Measurements from ENCODE around the gene LIN9.
A peak's percentile ranks its signal among the peaks of the same experiment; 100 is the strongest.

Gene LIN9, protein sequence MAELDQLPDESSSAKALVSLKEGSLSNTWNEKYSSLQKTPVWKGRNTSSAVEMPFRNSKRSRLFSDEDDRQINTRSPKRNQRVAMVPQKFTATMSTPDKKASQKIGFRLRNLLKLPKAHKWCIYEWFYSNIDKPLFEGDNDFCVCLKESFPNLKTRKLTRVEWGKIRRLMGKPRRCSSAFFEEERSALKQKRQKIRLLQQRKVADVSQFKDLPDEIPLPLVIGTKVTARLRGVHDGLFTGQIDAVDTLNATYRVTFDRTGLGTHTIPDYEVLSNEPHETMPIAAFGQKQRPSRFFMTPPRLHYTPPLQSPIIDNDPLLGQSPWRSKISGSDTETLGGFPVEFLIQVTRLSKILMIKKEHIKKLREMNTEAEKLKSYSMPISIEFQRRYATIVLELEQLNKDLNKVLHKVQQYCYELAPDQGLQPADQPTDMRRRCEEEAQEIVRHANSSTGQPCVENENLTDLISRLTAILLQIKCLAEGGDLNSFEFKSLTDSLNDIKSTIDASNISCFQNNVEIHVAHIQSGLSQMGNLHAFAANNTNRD

DNA sequence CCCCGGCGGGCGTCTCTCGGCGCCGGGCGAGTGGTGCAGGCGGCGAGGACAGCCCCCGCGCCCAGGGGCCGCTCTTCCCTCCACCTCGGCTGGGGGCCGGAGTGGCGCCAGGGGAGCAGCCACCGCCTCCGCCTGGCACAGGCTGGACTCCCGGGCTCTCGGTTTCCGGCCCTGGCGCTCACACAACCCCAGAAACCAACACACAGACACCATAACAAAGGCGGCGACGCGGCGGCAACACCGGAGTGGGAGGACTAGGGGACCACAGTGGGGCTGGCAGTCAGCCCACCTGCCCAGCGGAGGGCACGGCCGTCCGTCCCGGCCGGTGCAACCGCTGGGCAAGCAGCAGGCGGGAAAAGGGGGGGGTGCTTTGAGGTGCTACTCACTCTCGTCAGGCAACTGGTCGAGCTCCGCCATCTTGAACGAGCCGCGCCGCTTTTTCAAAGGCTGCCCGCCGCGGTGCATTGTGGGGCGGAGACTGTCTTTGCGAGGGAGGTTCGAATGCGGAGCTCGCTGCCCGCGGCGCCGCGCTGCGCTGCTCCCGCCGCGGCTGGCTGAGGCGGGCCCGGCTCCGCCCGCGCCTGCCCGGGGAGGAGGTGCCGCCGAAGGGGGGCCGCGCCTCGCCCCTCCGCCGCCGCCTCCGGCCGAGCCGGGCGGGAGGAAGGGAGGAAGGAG, at the start of gene LIN9:
Gene LIN9, minus strand, starts transcription at position 442 of the 675 bp plus-strand sequence. Its CDS starts 25 bp downstream, at position 417.
- Histone ChIP-seq H3K27me3 (ENCODE audit: insufficient read depth, poor library complexity, severe bottlenecking) (no peaks in the 10 kb centered on the region), H3K4me3 (ENCODE audit: severe bottlenecking) (peak within 1 kb of the TSS; percentile 84), H3K36me3 (ENCODE audit: low read depth) (no peaks in the 10 kb centered on the region), H3K4me1 (ENCODE audit: insufficient read depth, poor library complexity, severe bottlenecking) (peaks cover 6% of the 10 kb centered on the region), H3K27ac (ENCODE audit: poor library complexity, severe bottlenecking) (peak within 1 kb of the TSS; percentile 58), H3K9me3 (ENCODE audit: severe bottlenecking) (no peaks in the 10 kb centered on the region)
- peak; percentile 82 for ATAC-seq (ENCODE audit: low read depth)
- peak; percentile 77 for DNase-seq (ENCODE audit: low spot score)
- no peak for TF ChIP-seq CTCF (IDR thresholded peaks at IDR 0.05; ENCODE audit: poor library complexity, severe bottlenecking)

DNA sequence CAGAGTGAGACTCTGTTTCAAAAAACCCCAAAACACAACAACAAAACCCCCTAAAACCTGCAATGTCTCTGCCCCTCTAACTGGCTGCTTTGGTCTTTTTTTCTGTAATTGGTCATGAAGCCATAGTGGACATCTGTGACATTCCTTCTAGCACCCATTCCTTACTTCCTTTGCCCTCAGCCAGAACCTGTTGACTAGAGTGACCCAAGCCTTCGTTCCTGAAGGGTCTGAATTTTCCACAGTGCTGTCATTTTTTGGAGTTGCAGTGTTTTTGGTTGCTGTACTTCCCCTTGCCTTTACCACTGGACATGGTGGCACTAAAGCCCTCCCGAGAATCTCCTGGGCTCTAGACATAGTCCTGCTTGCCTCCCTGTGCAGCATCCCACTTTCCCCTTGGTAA, 48.5 kb upstream of the LIN9 start:
- no peaks in the 10 kb centered on the region for H3K27me3 ChIP-seq (ENCODE audit: insufficient read depth, poor library complexity, severe bottlenecking)
- ATAC-seq (ENCODE audit: low read depth) (no peak), DNase-seq (ENCODE audit: low spot score) (no peak)
- H3K9me3 ChIP-seq (ENCODE audit: severe bottlenecking): no peaks in the 10 kb centered on the region
- H3K27ac ChIP-seq (ENCODE audit: poor library complexity, severe bottlenecking): no peak overlapping the region
- H3K36me3 ChIP-seq (ENCODE audit: low read depth): no peaks in the 10 kb centered on the region
- H3K4me1 ChIP-seq (ENCODE audit: insufficient read depth, poor library complexity, severe bottlenecking): no peaks in the 10 kb centered on the region
- no peak for TF ChIP-seq CTCF (IDR thresholded peaks at IDR 0.05; ENCODE audit: poor library complexity, severe bottlenecking)
- H3K4me3 ChIP-seq (ENCODE audit: severe bottlenecking): no peak overlapping the region

- Histone ChIP-seq H3K27me3 (ENCODE audit: insufficient read depth, poor library complexity, severe bottlenecking) (no peaks in the 10 kb centered on the region), H3K36me3 (ENCODE audit: low read depth) (no peaks in the 10 kb centered on the region), H3K4me1 (ENCODE audit: insufficient read depth, poor library complexity, severe bottlenecking) (no peaks in the 10 kb centered on the region), H3K27ac (ENCODE audit: poor library complexity, severe bottlenecking) (no peak overlapping the region), H3K9me3 (ENCODE audit: severe bottlenecking) (no peaks in the 10 kb centered on the region), H3K4me3 (ENCODE audit: severe bottlenecking) (no peak overlapping the region)
- no peak for DNase-seq (ENCODE audit: low spot score)
- TF ChIP-seq CTCF (IDR thresholded peaks at IDR 0.05; ENCODE audit: poor library complexity, severe bottlenecking): no peak
- no peak for ATAC-seq (ENCODE audit: low read depth)
Measured at GRCh38 chr1:226355669-226356551, 46.9 kb upstream of the LIN9 start.

GRCh38 chr1:226355016-226355415, 46.1 kb upstream of the LIN9 start:
- H3K4me3 ChIP-seq (ENCODE audit: severe bottlenecking): no peak overlapping the region
- H3K9me3 ChIP-seq (ENCODE audit: severe bottlenecking): no peaks in the 10 kb centered on the region
- H3K27me3 ChIP-seq (ENCODE audit: insufficient read depth, poor library complexity, severe bottlenecking): no peaks in the 10 kb centered on the region
- no peaks in the 10 kb centered on the region for H3K4me1 ChIP-seq (ENCODE audit: insufficient read depth, poor library complexity, severe bottlenecking)
- DNase-seq (ENCODE audit: low spot score): no peak
- H3K36me3 ChIP-seq (ENCODE audit: low read depth): no peaks in the 10 kb centered on the region
- no peak for TF ChIP-seq CTCF (IDR thresholded peaks at IDR 0.05; ENCODE audit: poor library complexity, severe bottlenecking)
- ATAC-seq (ENCODE audit: low read depth): no peak
- H3K27ac ChIP-seq (ENCODE audit: poor library complexity, severe bottlenecking): no peak overlapping the region

Data from RWPE2 (cell line).